VCaP (cell line): Measurements from ENCODE around the gene C12orf57.

Source experiments
- H3K27ac ChIP-seq: fragments of 450-650 bp; 2 replicates; pipeline ENCODE4 v1.5.1; 2017
- TF ChIP-seq, protein P1 (sequence below): fragments of 450-650 bp; conservative IDR thresholded peaks from 2 replicates; pipeline ENCODE4 v1.5.1; 2017; ENCODE audit warnings: mild to moderate bottlenecking, moderate library complexity

C12orf57 gene

DNA sequence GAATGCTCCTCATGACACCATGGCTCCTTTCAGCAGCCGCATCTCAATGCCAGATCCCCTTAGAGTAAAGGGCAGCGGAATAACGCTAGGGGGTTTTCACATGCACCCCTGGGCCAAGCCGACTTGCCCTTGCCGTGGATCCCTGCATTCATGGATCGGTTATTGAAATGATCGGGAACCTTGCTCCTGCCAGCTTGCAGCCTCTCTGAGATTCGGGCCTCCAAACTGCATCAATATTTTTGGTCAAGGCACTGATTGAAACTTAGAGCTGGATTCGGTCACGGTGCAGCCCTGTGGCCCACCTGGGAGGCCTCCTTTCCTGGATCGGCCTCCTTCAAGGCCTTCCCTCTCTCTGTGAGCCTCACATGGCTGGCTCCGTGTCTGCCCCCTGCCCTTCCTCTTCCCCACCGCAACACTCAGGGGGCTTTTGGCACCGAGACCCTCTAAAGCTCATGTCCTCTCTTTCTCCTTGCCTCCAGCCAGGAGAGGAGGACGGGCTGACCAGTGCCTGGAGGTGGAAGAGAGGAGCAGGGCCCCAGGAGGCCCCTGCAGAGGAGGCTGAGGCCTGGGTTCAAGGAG lies 9.1 kb downstream of the C12orf57 start:
- H3K27ac ChIP-seq = no peak overlapping the region
- TF ChIP-seq, protein P1, sequence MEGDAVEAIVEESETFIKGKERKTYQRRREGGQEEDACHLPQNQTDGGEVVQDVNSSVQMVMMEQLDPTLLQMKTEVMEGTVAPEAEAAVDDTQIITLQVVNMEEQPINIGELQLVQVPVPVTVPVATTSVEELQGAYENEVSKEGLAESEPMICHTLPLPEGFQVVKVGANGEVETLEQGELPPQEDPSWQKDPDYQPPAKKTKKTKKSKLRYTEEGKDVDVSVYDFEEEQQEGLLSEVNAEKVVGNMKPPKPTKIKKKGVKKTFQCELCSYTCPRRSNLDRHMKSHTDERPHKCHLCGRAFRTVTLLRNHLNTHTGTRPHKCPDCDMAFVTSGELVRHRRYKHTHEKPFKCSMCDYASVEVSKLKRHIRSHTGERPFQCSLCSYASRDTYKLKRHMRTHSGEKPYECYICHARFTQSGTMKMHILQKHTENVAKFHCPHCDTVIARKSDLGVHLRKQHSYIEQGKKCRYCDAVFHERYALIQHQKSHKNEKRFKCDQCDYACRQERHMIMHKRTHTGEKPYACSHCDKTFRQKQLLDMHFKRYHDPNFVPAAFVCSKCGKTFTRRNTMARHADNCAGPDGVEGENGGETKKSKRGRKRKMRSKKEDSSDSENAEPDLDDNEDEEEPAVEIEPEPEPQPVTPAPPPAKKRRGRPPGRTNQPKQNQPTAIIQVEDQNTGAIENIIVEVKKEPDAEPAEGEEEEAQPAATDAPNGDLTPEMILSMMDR = no peak

DNA sequence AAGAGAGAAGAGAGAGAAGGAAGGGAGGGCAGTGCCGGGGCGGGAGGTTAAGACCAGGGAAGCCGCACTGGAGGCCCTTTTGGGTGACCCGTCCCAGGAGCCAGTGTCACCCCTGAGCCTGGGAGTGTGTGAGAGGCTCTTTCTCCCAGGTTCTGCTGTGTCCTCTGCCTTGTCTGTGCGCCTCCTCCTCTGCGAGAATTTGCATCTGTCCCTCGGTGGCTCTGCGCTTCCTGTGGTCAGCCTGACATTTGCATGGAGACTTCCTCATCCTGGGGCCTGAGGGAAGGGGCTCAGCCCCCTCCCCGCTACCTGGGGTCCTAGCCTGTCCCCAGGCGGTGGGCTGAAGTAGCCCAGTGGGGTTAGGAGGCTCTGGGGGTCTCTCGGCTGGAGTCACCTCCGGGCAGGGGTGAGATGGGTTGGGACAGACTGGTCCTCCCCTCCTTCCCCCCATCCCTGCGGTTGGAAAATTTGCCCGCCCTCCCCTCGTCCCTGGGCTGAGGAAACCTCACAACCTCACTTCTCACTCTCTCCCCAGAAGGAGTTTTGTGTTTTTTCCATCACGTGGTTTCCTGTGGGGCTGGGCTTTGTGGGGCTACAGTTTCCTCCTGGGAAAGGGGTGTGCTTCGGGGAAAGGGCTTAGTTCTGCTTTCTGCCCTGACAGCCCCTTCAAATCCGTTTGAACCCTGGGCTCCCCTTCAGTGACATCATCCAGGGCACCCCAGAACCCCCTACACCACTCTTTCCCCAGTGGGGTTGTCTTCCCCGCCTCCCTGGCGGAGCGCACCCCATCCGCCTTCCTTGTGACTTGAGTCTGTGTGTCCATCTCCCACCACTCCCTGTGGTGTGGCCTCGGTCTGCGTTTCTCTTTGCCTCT lies 9.9 kb downstream of the C12orf57 start:
- TF ChIP-seq, protein P1 = no peak
- no peak overlapping the region for H3K27ac ChIP-seq

DNA sequence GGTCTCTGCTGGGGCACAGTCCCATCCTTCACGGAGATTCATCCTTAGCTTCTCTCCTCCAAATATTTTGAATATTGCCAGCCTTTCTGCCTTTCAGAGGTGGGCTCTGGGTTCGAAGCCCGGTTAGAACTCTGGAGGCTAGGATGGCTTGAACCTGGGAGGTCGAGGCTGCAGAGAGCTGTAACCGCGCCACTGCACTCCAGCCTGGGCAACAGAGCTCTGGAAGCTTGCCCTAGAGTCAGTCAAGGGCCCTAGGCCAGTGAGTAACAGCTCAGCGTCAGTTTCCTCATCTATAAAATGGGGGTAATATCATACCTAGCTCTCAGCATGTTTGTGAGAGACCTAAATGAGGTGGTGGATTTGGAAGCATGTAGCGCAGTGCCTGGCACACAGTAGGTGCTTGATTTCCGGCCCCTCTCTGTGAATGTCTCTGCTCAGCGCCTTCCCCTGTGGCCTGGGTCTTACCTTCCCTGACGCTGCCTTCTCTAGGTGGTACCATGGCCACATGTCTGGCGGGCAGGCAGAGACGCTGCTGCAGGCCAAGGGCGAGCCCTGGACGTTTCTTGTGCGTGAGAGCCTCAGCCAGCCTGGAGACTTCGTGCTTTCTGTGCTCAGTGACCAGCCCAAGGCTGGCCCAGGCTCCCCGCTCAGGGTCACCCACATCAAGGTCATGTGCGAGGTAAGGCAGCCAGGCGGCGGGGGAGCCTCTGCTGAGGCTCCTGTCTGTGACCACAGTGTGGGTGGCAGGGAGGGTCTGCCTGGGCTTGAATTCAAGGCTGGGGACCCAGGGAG lies 10.7 kb downstream of the C12orf57 start:
- TF ChIP-seq, protein P1 = no peak
- H3K27ac ChIP-seq = no peak overlapping the region

DNA sequence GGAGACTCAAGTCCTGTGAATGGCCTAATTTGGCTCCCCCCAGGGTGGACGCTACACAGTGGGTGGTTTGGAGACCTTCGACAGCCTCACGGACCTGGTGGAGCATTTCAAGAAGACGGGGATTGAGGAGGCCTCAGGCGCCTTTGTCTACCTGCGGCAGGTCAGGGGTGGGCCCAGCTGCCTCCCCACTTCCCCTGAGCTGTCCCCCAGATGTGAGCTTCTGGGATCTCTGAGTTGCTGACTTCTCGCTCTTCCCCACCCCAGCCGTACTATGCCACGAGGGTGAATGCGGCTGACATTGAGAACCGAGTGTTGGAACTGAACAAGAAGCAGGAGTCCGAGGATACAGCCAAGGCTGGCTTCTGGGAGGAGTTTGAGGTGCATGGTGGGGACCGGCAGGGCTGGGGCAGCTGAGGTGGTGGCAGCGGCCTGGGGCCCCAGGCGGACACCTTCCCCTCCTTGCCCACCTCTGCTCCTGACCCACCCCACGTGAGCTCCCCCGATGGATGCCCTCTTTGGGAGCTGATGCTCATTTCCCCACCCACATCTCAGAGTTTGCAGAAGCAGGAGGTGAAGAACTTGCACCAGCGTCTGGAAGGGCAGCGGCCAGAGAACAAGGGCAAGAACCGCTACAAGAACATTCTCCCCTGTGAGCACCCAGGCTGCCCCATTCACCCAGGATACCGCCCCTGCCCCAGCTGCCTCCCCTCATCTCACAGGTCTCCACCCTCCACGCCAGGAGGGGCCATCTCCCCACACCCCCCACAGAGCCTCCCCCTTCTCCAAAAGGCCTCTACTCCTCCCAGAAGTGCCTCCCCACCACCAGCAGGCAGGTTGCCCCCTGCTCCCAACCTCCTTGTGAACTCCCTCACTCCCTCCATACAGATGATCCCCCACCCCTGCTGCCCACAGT lies 11.5 kb downstream of the C12orf57 start:
- no peak overlapping the region for H3K27ac ChIP-seq
- TF ChIP-seq, protein P1 = no peak

DNA sequence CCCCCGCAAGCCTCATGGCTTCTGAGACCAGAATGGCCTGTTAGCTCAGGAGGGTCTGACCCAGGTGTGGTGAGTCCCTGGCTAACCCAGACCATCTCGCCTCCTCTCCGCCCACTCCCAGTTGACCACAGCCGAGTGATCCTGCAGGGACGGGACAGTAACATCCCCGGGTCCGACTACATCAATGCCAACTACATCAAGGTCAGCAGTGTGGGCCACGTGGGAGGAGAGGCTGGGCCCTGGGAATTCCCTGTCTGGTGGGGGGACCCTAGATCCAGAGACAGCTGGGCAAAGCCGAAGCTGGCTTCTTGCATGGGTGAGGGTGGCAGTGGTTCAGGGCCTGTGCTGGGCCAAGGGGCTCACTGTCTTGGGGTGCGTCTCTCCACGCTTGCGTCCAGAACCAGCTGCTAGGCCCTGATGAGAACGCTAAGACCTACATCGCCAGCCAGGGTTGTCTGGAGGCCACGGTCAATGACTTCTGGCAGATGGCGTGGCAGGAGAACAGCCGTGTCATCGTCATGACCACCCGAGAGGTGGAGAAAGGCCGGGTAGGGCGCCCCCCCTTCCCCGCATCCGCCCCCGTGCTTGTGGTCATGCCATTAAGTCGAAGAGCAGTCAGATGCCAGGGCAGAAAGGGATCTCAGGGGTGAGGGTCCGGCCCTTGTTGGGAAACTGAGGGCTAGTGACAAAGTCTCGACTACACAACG lies 12.4 kb downstream of the C12orf57 start:
- TF ChIP-seq, protein P1 = no peak
- H3K27ac ChIP-seq = no peak overlapping the region

DNA sequence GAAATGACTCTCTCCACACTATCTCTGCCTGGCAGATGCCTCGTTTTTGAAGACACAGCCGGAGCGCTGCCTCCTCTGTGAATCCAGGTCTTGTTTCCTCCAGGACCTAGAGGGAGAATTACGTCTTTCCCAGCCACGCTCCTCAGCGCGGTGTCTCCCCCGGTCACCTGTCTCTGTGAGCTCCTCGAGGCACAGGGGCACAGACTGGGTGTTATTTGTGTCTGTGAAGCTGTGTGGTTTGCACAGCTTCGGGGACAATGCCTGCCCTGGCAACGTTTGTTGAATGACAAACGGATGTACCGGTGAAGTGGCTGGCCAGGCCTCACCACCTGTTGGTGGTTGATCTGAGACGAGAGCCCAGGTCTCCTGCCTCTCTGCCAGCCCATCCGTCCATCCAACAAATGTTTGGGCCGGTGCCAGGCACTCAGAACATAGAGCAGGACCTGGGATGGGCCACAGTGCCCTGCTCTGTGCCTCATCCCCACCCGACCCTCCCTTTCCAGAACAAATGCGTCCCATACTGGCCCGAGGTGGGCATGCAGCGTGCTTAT lies 13.4 kb downstream of the C12orf57 start:
- TF ChIP-seq, protein P1 = no peak
- H3K27ac ChIP-seq = no peak overlapping the region
